Measurements from ENCODE around the gene PROSER2.
"Not testable (repeated sequence)": the region's sequence is repeated elsewhere in the genome, so short reads cannot be mapped to it uniquely, and the experiment has no call there.

Gene PROSER2

DNA sequence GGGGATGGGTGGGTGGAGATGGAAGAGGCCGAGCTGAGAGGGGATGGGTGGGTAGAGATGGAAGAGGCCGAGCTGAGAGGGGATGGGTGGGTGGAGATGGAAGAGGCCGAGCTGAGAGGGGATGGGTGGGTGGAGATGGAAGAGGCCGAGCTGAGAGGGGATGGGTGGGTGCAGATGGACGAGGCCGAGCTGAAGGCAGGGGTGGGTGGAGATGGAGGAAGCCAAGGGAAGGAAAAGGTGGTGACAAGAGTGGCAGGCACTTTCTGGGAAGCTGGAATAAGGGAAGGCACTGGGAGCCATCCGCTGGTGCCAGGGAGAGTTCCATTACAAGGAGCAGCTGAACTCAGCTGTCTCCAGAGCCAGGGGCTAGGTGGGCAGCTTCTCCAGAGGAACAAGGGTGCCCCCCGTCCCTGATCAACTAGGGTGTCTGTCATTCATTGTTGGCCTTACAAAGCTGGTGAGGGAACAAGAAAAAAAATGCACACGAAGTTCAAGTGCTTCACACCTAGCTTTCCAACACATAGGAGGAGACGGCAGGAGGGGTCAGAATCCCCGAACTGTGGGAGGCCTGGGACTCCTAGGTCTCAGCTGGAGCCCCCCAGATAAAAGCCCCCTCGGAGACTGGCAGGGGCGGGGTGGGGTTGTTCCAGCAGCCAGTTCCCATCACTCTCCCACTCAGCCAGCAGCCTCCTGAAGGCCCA is 62.4 kb downstream of the PROSER2 start:
- DNase-seq (ENCODE audit: low spot score) = no peak

DNA sequence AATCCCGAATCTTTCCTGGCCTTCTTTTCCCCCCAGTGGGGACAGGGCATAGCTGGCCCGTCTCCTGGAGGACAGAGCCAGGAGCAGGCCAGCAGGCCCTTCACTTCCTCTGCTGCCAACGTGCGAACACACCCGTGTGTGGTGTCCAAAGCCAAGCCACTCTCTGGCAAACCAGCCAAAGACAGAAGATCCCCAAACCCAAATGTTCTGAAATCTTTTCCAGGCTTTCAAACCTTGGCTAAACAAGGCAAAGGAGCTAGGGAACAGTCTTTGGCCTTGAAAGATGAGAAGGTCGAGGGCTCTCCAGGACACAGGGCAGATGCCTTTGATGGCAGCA is 63.0 kb downstream of the PROSER2 start:
- no peak for DNase-seq (ENCODE audit: low spot score)

DNA sequence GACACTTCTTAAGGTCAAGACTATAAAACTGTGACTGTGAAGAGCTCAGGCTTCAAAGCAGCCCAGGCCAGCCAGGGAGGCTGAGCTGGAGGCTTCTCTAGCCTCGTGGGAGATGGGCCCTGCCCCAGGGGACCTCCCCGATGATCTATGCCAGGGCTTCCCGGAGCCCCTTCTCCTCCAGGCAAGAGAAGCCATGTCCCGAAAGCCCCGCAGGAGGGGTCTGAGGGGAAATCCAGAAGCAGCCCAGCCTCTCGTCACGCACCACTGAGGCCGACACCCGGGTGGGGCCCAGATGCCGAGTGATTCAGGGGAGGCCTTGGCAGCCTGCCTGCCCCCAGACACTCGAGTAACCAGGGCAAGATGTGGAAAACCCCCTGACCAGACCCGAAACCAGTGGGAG is 63.7 kb downstream of the PROSER2 start:
- DNase-seq (ENCODE audit: low spot score) = peak; percentile 59

DNA sequence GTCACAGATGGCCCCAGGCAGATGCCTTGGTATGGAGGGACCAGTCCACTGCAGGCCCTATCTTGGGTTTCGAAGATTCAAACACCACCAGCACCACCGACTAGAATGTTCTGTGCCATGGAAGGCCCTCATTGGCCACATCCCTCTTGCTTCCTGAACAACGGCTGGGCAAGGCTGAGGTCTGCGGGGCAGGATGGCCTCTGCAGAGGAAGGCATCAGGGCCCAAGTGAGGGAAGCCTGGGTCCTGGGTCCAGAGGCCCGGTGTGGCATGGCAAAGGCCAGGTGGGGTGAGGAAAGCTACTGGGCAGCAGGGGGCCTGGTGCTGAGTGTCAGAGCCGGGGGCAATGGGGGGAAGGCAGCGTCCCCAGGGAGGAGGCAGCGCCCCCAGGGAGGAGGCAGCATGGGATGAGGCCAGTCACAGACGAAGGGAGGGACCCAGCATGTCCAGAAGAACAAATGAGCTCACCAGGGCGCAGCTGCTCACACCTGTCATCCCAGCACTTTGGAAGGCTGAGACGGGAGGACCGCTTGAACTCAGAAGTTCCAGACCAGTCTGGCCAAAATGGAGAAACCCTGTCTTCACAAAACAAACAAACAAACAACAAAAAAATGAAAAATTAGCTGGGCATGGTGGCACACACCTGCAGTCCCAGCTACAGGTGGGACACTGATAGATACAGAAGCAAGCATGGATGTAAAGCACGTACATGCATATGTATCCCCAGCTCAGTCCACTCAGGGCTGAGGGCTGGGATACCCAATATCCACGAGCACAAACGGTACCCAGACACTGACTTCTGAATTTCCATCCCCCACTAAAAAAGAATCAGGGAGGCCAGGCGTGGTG is 64.4 kb downstream of the PROSER2 start:
- no peak for DNase-seq (ENCODE audit: low spot score)

DNA sequence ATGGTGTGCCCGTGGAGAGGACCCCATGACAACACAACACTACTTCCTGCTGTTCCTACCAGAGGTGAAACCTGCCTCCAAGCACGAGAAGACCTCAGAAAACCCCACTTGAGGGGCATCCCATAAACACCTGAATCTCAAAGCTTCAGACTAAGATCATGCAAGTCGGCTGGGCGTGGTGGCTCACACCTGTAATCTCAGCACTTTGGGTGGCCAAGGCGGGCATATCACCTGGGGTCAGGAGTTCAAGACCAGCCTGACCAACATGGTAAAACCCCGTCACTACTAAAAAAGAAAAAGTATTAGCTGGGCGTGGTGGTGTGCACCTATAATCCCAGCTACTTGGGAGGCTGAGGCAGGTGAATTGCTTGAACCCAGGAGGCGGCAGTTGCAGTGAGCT is 66.1 kb downstream of the PROSER2 start:
- DNase-seq (ENCODE audit: low spot score) = not testable (repeated sequence)

DNA sequence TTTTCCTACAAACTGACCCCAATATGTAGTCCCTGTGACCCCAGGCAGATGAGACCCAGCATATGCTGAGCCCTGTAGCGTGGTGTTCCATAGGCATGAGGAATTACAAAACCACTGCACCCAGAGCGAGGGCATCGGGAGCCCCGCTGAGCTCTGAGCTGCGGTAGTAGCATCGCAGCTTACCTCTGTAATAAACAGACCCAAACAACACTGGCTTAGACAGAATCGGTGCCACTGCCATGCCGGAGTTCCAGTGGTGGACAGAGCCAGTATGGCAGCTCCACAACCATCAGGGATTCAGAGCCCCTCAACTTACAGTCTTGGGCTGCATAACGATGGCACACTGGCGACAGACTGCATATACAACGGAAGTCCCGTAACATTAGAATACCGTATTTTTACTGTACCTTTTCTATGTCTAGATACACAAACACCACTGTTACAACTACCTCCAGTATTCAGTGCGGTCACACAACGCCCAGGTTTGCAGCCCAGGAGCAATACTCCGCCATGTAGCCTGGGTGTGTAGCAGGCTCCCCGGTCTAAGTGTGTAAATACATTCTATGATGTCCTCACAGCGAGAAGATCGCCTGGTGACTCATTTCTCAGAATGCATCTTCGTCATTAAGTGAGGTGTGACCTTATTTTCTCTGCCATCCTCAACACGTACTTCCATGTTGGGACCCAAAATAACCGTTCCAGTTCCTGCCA is 68.8 kb downstream of the PROSER2 start:
- DNase-seq (ENCODE audit: low spot score) = no peak

DNA sequence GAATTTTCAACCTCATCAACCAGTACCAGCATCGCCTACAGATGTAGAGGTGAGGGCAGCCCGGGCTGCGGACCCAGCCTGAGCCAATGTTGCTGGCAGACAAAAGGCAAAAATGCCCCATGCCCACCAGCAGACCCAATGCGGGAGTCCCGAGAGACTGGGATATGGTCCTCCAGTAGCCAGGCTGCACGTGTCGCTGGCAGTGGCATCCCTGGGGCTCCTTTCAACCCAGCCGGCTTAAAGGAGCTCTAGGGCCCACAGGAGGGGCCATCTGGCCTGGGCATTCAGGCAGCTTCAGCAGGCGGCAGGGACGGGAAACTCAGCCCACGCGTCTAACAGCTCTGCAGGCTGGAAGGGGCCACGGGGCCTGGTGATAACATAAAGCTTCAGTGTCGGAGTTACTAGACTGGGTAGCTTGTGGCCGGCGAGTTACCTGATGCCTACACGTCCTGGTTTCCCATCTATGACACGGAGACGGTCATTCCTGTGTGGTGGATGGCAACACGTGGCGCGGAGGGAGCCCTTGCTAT is 70.7 kb downstream of the PROSER2 start:
- no peak for DNase-seq (ENCODE audit: low spot score)

DNA sequence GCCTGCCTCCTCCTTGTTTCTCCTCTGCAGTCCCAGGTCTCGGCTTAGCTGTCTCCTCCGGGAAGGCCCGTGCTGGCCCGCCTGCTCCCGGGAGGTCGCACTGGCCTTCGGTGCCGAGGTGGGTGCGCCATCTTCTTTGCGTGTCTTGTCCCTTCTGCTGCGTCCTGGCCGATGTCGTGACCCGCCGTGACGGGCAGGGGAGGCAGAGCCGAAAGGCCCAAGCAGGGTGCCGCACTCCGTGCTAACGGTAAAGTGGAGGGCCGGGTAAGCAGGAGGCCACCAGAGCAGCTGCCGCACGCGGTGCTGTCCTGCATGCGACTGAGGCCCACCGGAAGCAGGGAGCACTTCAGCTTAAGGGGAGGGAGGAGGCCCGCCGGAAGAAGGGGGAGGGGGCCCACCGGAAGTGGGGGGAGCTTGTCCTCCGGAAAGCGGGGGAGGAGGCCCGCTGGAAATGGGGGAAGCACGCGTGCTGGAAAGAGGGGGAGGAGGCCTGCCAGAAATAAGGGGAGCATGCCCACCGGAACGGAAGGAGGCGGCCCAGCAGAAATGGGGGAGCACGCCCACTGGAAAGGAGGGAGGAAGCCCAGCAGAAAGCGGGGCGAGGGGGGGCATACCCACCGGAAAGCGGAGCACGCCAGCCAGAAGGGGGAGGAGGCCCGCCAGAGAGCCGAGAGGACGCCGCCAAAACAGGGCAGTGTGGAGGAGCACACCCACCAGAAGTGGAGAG is 71.4 kb downstream of the PROSER2 start:
- DNase-seq (ENCODE audit: low spot score) = no peak

DNA sequence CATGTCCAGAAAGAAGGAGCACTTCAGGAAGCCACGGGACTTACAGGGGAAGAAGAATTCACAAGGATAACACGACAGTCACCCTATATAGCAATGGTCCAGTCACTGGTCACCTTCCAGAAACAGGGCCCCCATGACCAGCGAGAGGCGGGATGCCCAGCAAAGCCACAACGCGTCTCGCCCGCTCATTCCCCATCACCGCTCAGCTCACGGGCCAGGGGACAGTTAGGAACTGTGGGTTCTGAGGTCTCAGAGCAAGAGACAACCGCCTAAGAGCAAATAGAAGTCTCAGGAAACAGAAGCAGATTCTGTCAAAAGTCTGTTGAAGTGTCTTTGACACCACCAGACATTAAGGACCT is 71.9 kb downstream of the PROSER2 start:
- DNase-seq (ENCODE audit: low spot score) = no peak

DNA sequence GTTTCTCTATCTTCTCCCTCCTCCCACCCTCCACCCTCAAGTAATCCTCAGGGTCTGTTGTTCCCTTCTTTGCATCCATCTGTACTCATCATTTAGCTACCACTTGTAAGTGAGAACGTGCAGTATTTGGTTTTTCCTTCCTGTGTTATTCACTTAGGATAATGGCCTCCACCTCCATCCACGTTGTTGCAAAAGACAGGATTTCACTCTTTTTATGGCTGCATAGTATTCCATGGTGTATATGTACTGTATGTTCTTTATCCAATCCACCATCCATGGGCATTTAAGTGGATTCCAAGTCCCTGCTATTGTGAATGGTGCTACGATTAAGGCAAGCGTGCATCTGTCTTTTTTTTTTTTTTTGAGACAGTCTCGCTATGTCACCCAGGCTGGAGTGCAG is 72.4 kb downstream of the PROSER2 start:
- DNase-seq (ENCODE audit: low spot score) = no peak

DNA sequence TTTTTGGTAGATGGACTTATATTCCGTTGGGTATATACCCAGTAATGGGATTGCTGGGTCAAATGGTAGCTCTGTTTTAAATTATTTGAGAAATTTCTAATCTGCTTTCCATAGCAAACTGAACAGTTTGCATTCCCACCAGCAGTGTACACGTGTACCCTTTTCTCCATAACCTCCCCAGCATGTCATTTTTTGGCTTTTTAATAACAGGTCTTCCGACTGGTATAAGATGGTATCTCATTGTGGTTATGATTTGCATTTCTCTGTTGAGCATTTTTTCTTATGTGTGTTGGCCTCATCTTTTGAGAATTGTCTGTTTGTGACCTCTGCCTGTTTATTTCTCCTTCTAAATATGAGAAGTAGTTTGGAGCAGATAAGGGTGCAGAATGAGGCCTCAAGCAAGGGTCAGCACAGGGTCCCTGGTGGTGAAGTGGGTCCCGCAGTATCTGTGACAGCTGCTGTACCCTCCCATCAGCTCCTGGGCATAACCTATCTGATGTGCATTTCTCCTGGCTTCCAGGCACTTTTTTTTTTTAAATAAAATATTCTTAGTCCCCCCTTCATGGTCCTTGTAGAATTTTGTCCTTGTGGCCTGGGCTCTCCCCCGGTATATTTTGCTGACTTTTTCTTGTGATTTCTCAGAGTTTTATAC is 73.5 kb downstream of the PROSER2 start:
- no peak for DNase-seq (ENCODE audit: low spot score)

DNA sequence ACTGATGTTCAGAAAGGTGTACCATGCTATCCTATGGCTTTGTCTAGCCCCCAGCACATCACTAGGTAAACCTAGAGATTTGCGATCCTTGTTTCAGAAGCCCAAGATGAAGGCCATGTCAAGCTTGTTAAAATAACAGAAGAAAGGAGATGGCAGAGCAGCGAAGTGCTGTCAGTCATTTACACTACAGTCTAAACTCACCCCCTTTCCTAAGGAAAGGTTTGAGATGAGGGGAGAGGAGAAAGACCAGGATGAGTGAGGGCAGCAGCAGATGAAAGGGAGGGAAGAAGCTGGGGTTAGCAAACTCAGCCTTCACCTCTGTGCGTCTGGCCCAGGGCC is 74.8 kb downstream of the PROSER2 start:
- no peak for DNase-seq (ENCODE audit: low spot score)

DNA sequence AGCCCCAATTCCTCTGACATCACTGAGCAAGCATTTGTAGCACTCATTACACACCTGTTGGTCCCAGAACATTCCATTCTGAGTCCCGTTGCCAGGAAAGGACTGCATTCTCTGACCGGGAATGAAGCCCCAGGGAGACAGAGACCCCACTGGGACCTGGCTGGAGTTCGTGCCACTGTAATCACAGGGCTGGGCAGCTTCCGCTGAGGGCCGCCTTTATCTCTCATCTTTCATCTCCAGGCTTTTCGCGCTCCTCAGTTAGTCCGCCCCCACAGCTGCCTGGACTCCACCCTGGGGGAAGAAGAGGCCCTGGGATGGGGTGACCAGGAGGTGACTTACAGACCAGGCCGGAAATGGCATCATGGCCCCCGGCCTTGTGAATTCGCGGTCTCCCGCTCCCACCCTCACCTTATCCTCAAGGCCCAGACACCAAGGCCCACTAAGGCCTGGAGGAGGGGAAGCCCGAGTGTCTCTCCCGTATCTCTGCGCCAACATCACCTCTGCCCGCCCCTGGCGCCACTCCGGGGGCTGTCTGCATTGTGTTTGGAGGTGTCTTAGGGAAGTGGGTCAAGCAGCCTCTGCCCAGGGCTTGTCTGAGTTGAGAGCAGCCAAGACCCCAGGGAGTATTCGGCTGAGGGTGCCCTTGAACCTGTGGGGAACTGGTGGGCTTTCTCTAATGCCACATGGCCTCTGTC is 75.4 kb downstream of the PROSER2 start:
- peak; percentile 13 for DNase-seq (ENCODE audit: low spot score)

DNA sequence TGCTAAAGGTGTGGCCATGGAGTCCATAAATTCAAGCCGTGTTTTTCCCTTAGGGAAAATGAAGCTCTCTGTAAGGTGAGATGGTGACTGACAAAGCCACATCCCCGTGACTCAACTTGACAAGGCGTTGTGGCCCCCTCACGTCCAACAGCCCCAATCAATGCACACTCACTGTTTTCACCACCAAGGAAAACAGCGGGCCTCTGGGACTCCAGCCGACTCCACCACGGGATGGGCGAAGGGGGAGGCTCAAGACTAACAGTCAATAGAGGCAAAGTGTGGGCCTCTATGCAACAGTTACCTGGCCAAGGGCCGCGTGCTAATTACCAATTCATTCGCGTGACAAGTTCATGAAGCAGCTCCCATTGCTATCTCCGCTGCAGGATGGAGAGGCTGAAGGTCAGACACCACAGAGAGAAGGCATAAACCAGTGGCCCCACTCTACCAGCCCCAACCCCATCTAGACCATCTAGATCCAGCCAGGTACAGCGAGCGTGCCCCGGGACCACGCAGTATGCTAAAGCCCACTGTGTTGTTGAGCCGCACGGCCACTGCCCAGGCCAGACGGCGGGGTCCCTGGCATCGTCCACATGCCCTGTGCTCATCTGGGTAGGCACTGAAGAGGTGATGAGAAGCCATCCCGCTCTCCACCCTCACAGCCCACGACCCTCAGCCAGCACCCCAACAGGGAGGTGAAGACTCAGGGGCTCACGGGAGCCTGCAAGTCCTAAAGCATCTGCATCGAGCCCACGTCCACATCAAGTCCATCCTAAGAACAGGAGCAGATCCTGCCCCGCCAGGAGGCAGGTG is 76.1 kb downstream of the PROSER2 start:
- no peak for DNase-seq (ENCODE audit: low spot score)

DNA sequence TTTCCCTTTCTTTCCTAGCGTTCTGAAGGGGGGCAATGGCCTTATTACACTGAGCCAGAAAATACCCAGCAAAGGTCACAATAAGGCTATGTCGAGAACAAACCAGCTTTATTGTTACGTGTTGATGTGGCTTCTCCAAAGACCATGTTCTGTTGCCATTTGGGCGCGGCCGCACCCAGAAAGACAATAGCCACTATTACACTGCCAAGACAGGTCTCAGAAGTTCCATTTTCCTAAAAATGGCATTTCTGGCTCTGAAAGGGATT is 77.8 kb downstream of the PROSER2 start:
- no peak for DNase-seq (ENCODE audit: low spot score)

DNA sequence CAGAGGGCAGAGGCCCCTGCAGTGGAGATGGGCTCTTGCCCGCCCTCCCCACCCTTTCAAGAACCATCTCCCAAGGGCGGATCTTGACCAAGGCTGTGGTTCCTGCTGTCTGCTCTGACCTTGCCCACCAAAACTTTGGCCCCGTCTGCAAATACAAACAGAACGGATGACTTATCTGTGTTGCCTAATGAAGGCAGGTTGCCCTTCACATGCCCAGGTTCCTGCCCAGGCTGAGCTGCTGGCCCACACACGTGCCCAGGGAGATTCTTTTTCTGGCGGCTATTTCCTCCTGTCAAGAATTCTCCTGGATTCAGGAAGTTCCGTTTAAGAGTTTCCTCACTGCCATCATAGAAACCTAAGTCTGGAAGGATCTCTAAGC is 78.3 kb downstream of the PROSER2 start:
- DNase-seq (ENCODE audit: low spot score) = no peak

DNA sequence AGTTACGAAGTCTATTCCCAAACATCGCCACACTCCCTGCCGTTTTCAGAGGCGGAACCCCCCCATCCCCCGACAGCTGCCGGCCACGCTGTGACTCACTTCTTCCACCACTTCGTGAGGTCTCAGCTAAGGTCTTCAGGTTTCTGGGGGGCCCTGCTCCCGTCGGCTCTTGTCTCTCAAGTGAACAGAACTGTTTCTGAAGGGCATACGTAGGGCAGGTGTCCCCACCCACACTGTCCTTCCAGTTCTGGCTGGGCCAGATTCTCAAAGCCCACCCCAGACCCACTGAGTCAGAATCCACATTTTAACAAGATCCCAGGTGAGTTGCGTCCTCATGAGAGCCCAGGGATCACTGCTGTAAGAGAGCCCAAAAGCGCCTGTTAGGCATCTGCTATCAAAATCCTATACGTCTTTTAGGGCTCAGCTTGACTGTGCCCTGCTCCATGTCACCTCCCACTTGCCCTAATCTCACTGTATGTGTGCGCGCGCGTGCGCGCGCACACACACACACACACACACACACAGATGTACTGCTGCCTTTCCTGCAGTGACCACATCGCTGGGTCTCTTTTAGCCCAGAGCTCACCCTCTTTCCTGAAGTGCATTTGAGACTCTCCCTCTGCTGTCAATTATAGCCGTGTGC is 78.8 kb downstream of the PROSER2 start:
- no peak for DNase-seq (ENCODE audit: low spot score)

DNA sequence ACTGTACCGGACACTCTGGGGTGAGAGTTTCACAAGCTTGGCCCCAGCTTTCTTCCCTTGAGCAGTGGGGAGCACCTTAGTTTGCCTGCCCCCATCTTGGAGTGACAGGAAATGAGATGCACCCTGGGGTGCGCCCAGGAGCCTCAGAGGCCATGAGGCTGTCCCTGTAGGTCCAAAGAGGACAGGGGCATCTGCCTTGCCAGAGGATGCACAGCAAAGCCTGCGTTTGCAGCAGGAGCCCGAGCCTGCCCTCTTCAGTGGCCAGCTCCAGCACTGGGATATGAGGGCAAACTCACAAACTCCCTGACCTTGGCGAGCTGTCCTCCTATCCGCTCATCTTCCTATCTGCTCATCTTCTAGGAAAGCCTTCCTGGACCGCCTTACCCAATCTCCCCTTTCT is 79.5 kb downstream of the PROSER2 start:
- DNase-seq (ENCODE audit: low spot score) = no peak

DNA sequence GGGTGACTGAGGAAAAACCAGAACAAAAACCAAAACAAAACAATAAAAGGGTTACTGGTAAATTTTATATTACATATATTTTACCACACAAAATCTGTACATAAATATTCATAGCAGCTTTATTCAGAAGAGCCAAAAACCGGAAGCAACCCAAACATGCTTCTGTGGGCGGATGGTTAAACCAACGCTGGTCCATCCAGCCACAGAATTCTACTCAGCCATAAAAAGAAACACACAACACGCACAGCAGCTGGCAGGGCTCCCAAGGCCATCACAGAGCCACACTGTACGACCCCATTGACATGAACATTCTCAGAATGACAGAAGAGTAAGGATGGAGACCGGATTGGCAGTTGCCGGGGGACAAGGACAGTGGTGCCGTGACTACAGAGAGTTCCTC is 83.6 kb downstream of the PROSER2 start:
- DNase-seq (ENCODE audit: low spot score) = no peak

DNA sequence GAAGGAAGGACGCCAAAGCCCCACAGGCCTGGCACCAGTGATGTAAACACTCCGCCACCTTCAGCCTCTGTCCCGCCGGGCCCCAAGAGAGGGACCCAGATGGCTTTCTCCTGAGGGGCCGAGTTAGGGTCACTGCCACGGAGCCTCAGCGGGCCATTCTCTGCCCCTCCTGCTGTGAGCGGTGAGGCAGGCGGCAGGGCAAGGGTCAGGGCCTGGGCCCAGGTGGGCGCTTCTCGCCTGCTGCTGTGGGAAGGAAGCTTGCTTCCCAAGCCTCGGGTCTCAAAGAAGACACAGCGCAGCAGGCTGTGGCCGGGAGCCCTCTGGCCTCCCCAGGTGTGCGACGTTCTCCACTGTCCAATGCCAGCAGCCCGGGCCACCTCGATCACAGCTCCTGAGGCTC is 84.8 kb downstream of the PROSER2 start:
- no peak for DNase-seq (ENCODE audit: low spot score)
